Astrocyte (in vitro differentiated cells and primary cell): ENCODE measurements around the gene GBA2.

Experiments used
- EZH2 ChIP-seq: IDR thresholded peaks from 2 replicates; pipeline ENCODE4 v1.6.1; 2012; ENCODE audit warnings: mild to moderate bottlenecking, low read length, inconsistent platforms; ENCODE audit not compliant: insufficient read depth
- TF ChIP-seq, protein P1 (sequence below): IDR thresholded peaks from 2 replicates; pipeline ENCODE4 v1.5.1; 2011; ENCODE audit warnings: low read depth, mild to moderate bottlenecking, inconsistent platforms, low read length, moderate library complexity; ENCODE audit not compliant: insufficient read depth

DNA sequence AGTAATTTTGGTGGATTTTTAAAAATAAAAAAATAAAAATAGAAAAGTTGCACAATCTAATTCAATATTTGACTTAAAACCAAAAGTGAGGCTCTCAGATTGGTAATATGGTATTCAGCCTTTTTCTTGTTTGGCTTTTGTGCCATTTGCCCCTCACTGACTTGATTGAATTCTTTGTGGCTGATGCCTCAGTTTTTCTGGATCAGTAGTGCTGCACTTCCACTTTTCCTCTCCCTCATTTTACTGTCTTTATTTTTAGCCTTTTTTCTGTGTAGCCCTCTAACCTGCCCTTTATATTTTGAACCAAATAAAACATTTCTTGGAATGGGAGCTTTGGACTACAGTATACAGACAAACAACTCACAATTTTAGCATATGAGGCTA is 8.9 kb upstream of the GBA2 start:
- TF ChIP-seq, protein P1, sequence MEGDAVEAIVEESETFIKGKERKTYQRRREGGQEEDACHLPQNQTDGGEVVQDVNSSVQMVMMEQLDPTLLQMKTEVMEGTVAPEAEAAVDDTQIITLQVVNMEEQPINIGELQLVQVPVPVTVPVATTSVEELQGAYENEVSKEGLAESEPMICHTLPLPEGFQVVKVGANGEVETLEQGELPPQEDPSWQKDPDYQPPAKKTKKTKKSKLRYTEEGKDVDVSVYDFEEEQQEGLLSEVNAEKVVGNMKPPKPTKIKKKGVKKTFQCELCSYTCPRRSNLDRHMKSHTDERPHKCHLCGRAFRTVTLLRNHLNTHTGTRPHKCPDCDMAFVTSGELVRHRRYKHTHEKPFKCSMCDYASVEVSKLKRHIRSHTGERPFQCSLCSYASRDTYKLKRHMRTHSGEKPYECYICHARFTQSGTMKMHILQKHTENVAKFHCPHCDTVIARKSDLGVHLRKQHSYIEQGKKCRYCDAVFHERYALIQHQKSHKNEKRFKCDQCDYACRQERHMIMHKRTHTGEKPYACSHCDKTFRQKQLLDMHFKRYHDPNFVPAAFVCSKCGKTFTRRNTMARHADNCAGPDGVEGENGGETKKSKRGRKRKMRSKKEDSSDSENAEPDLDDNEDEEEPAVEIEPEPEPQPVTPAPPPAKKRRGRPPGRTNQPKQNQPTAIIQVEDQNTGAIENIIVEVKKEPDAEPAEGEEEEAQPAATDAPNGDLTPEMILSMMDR: no peak
- no peak for TF ChIP-seq EZH2
